H1 (cell line): ENCODE results near the gene CHD3. TPM values are rescaled to one million over a fixed set of nuclear protein-coding genes. Genes with fewer than 3 reads are reported as not detected.

Experiments
- BCL11A ChIP-seq, 2 experiments: IDR thresholded peaks; one replicate each; pipeline ENCODE4 v1.6.1; 2011; ENCODE audit warnings: low read depth in 2 of 2, low read length in 2 of 2, mild to moderate bottlenecking in 2 of 2
- GTF2F1 ChIP-seq: IDR thresholded peaks from 2 replicates; pipeline ENCODE4 v1.6.1; 2012; ENCODE audit warnings: low read depth, low read length, improper control_type of control experiment, borderline replicate concordance
- HDAC2 ChIP-seq, 2 experiments: fragments of 300-600 bp in 1 of 2; sonication (generic) in 1 of 2; IDR thresholded peaks; 2 replicates each; pipeline ENCODE4 v1.6.1; 2011 to 2012; ENCODE audit warnings: low read depth in 2 of 2, low read length in 2 of 2, mild to moderate bottlenecking in 2 of 2, moderate library complexity in 2 of 2, borderline replicate concordance in 1 of 2, inconsistent platforms in 1 of 2
- HDAC6 ChIP-seq: IDR thresholded peaks from one replicate; pipeline ENCODE4 v1.7.1; 2012; ENCODE audit warnings: low read depth, mild to moderate bottlenecking, inconsistent platforms, low read length, moderate library complexity
- POLR2A ChIP-seq, 2 experiments: IDR thresholded peaks; 1 replicate in 1 of 2; 2 replicates in 1 of 2; pipeline ENCODE4 v1.6.1; 2011; ENCODE audit warnings: low read depth in 2 of 2, low read length in 2 of 2, mild to moderate bottlenecking in 2 of 2; ENCODE audit errors: control extremely low read depth in 1 of 2
- RFX5 ChIP-seq: IDR thresholded peaks from 2 replicates; pipeline ENCODE4 v1.6.1; 2011; ENCODE audit warnings: low read depth, low read length, improper control_type of control experiment, borderline replicate concordance
- TCF12 ChIP-seq: IDR thresholded peaks from 2 replicates; pipeline ENCODE4 v1.6.1; 2011; ENCODE audit warnings: low read depth, mild to moderate bottlenecking, low read length
- TEAD4 ChIP-seq: IDR thresholded peaks from 2 replicates; pipeline ENCODE4 v1.6.1; 2012; ENCODE audit warnings: low read depth, low read length, inconsistent platforms, mixed read lengths
- ZNF274 ChIP-seq: IDR thresholded peaks from 2 replicates; pipeline ENCODE4 v1.7.0; 2012; ENCODE audit warnings: low read length, borderline replicate concordance; ENCODE audit errors: extremely low read depth
- polyA plus RNA-seq, 7 experiments: library from polyadenylated mRNA; depleted of rRNA in 3 of 7; stranded (reverse) in 5 of 7; unstranded in 2 of 7; fragments of >200 nt in 5 of 7; fragments of 200-250 nt in 2 of 7; gene quantifications; 1 replicate in 5 of 7; 2 replicates in 1 of 7; 4 replicates in 1 of 7; pipeline versions ENCODE4 v1.2.1 to v1.2.3, GENCODE V29; 2011 to 2013; ENCODE audit warnings: missing spikeins in 2 of 7, mixed read lengths in 2 of 7
- total RNA-seq: library from RNA; stranded (reverse); fragmentation: NEBNext Ultra II Directional; extraction: Animal tissue kit (Norgen Biotek cat#: 25700); gene quantifications from 2 replicates; pipeline ENCODE4 v1.2.1, GENCODE V29; 2021
- TF ChIP-seq, protein P1 (sequence below): fragments of 300-600 bp; sonication (generic); IDR thresholded peaks from 2 replicates; pipeline ENCODE4 v1.7.1; 2012; ENCODE audit warnings: low read length, moderate library complexity, mild to moderate bottlenecking, inconsistent platforms; ENCODE audit not compliant: insufficient replicate concordance
- TF ChIP-seq, protein P2 (sequence below): IDR thresholded peaks from 2 replicates; pipeline ENCODE4 v1.6.1; 2012; ENCODE audit warnings: inconsistent platforms

Gene CHD3
- total and polyA plus RNA-seq, 2 of the 8 experiments (the other 6 are each of a cell fraction or from before 2014, with no cell fraction given), result 12.3 to 12.9 TPM

DNA sequence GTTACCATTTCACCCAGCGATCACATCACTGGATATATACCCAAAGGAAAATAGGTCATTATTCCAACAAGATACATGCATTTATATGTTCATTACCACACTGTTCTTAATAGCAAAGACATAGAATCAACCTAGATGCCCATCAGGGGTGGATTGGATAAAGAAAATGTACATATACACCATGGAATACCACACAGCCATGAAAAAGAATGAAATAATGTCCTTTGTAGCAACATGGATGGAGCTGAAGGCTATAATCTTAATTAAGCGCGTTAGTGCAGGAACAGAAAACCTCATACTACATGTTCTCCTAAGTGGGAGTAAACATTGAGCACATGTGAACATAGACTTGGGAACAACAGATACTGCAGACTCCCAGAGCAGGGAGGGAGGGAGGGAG is 62.0 kb downstream of the CHD3 start (continued):
- TF ChIP-seq, protein P1, sequence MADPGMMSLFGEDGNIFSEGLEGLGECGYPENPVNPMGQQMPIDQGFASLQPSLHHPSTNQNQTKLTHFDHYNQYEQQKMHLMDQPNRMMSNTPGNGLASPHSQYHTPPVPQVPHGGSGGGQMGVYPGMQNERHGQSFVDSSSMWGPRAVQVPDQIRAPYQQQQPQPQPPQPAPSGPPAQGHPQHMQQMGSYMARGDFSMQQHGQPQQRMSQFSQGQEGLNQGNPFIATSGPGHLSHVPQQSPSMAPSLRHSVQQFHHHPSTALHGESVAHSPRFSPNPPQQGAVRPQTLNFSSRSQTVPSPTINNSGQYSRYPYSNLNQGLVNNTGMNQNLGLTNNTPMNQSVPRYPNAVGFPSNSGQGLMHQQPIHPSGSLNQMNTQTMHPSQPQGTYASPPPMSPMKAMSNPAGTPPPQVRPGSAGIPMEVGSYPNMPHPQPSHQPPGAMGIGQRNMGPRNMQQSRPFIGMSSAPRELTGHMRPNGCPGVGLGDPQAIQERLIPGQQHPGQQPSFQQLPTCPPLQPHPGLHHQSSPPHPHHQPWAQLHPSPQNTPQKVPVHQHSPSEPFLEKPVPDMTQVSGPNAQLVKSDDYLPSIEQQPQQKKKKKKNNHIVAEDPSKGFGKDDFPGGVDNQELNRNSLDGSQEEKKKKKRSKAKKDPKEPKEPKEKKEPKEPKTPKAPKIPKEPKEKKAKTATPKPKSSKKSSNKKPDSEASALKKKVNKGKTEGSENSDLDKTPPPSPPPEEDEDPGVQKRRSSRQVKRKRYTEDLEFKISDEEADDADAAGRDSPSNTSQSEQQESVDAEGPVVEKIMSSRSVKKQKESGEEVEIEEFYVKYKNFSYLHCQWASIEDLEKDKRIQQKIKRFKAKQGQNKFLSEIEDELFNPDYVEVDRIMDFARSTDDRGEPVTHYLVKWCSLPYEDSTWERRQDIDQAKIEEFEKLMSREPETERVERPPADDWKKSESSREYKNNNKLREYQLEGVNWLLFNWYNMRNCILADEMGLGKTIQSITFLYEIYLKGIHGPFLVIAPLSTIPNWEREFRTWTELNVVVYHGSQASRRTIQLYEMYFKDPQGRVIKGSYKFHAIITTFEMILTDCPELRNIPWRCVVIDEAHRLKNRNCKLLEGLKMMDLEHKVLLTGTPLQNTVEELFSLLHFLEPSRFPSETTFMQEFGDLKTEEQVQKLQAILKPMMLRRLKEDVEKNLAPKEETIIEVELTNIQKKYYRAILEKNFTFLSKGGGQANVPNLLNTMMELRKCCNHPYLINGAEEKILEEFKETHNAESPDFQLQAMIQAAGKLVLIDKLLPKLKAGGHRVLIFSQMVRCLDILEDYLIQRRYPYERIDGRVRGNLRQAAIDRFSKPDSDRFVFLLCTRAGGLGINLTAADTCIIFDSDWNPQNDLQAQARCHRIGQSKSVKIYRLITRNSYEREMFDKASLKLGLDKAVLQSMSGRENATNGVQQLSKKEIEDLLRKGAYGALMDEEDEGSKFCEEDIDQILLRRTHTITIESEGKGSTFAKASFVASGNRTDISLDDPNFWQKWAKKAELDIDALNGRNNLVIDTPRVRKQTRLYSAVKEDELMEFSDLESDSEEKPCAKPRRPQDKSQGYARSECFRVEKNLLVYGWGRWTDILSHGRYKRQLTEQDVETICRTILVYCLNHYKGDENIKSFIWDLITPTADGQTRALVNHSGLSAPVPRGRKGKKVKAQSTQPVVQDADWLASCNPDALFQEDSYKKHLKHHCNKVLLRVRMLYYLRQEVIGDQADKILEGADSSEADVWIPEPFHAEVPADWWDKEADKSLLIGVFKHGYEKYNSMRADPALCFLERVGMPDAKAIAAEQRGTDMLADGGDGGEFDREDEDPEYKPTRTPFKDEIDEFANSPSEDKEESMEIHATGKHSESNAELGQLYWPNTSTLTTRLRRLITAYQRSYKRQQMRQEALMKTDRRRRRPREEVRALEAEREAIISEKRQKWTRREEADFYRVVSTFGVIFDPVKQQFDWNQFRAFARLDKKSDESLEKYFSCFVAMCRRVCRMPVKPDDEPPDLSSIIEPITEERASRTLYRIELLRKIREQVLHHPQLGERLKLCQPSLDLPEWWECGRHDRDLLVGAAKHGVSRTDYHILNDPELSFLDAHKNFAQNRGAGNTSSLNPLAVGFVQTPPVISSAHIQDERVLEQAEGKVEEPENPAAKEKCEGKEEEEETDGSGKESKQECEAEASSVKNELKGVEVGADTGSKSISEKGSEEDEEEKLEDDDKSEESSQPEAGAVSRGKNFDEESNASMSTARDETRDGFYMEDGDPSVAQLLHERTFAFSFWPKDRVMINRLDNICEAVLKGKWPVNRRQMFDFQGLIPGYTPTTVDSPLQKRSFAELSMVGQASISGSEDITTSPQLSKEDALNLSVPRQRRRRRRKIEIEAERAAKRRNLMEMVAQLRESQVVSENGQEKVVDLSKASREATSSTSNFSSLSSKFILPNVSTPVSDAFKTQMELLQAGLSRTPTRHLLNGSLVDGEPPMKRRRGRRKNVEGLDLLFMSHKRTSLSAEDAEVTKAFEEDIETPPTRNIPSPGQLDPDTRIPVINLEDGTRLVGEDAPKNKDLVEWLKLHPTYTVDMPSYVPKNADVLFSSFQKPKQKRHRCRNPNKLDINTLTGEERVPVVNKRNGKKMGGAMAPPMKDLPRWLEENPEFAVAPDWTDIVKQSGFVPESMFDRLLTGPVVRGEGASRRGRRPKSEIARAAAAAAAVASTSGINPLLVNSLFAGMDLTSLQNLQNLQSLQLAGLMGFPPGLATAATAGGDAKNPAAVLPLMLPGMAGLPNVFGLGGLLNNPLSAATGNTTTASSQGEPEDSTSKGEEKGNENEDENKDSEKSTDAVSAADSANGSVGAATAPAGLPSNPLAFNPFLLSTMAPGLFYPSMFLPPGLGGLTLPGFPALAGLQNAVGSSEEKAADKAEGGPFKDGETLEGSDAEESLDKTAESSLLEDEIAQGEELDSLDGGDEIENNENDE, result no peak
- TF ChIP-seq, protein P2, sequence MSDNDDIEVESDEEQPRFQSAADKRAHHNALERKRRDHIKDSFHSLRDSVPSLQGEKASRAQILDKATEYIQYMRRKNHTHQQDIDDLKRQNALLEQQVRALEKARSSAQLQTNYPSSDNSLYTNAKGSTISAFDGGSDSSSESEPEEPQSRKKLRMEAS, result no peak
- TF ChIP-seq RFX5, result no peak
- TF ChIP-seq TCF12, result no peak
- TF ChIP-seq GTF2F1, result no peak
- TF ChIP-seq HDAC2 (IDR thresholded peaks at IDR 0.05; ENCODE audit: borderline replicate concordance in 1 of 2, low read depth in 2 of 2, low read length in 2 of 2), result no peak
- TF ChIP-seq ZNF274, result no peak
- no peak for TF ChIP-seq HDAC6
- TF ChIP-seq TEAD4, result no peak
- no peak for TF ChIP-seq BCL11A (IDR thresholded peaks at IDR 0.05; ENCODE audit: low read depth in 2 of 2, low read length in 2 of 2)
- no peak for TF ChIP-seq POLR2A (IDR thresholded peaks at IDR 0.05; ENCODE audit: control extremely low read depth in 1 of 2, low read depth in 2 of 2, low read length in 2 of 2)
